ENCODE measurements around the gene CSNK2A1.

The CSNK2A1 gene

GRCh38 chr20:564192-564591, 20.6 kb upstream of the CSNK2A1 start:
- no peak for DNase-seq (ENCODE audit: low spot score)

- no peak for DNase-seq (ENCODE audit: low spot score)
These were observed 19.6 kb upstream of the CSNK2A1 start for GRCh38 chr20:563187-563586.

- DNase-seq (ENCODE audit: low spot score): no peak
These were observed 18.8 kb upstream of the CSNK2A1 start for GRCh38 chr20:562232-562897.

DNA sequence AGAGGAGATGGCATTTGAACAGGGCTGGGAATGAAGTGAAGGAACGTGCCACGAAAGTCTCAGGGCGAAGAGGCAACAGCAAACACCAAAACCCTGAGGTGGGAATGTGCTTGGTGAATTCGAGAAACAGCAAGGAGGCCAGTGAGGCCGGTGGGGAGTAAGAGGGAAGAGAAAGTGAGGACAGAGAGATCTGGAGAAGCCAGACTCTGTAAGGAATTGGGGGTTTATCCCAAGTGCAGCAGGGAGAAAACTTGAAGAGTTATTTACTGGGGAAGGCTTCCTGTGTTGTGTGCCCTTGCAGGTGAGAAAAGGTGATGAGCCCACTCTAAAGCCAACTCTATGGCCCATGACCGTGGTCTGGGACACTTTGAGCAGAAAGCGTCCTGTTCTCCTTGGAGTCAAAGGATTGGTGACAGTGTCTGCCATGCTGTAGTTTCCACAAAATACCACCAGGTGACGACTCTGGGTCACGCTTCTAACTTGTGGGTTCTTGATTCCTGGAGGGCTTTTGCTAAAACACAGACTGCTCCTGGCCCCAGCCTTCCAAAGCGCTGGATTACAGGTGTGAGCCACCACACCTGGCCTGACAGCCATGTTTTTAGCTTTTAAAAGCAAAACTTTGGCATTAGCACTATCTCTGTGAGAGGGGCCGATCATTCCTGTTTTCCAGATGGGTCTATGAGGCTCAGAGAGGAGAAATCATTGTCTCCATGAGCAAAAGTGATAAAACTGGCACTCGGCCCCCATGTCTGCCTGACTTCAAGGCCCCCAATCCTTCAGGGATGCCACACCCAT, 18.0 kb upstream of the CSNK2A1 start:
- DNase-seq (ENCODE audit: low spot score): peak; percentile 82

DNA sequence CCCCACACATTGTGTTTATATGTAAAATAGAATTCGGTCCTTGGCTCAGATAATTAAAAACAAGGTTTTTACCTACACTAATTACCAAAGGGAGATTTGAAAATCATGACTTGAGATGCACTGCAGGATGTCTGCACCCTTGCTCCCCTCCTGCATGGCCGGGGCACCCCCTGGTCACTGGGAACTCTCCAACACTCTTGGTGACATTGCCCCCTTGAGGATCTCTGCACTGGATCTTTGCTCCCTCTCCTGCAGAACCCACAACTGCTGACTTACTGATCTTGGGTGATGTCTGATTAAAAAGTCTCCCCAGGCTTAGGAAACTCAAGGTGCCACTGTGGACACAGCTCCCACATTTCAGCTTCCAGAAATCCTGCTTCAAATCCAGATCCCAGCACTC, 17.1 kb upstream of the CSNK2A1 start:
- DNase-seq (ENCODE audit: low spot score): no peak

GRCh38 chr20:558117-558516, 14.5 kb upstream of the CSNK2A1 start:
- no peak for DNase-seq (ENCODE audit: low spot score)

DNA sequence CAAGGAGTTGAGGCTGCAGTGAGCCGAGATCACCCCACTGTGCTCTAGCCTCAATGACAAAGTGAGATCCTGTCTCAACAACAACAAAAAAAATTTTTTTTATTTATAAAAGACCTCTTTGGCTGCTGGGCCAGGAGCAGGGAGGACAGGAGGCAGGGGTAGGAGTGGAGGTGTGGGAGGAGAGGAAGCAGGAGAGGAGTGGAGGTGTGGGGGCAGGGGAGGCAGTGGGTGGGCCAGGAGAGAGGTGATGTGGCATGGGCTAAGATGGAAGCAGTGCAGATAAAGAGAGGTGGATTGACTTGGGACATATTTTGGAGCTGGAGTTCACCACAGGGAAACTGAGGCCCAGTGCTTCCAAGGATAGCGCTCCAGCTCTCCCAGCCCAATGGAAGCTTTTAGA, 13.4 kb upstream of the CSNK2A1 start:
- no peak for DNase-seq (ENCODE audit: low spot score)

DNA sequence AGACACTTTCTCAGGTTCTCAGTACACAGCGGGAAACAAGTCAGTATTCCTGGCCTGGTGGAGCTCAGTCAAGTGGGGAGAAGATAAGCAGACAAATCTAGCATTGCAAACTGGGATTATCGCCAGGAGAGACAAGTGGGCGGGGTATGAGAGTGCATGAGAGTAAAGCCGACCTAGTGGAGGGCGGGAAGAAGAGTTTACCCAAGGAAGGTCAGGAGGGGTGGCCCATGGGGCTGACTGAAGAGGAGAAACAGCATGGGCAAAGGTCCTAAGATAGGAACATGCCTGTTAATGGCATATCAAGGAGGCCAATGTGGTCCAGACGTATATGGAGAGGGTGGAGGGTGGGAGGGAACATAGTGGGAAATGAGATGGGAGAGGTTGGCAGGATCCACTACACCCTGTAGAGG, 12.4 kb upstream of the CSNK2A1 start:
- DNase-seq (ENCODE audit: low spot score): no peak

DNA sequence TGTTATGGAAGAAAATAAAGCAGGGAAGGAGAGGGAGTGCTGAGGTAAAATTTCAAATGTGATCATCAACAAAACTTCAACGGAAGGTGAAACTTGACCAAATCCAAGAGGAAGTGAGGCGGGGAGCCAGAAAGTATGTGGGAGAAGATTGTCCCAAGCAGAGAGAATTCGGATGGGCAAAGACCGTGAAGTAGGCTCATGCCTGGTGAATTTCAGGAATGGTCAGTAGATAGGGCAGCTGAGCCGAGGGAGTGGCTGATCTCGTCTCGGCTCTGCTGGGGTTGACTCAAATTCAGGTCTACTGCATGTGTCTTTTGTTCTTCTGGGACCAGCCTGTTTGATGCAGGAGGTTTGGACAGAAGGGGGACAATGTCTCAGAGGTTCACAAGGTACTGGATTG, 7.0 kb upstream of the CSNK2A1 start:
- no peak for DNase-seq (ENCODE audit: low spot score)

GRCh38 chr20:549722-550496, 6.3 kb upstream of the CSNK2A1 start:
- no peak for DNase-seq (ENCODE audit: low spot score)

DNA sequence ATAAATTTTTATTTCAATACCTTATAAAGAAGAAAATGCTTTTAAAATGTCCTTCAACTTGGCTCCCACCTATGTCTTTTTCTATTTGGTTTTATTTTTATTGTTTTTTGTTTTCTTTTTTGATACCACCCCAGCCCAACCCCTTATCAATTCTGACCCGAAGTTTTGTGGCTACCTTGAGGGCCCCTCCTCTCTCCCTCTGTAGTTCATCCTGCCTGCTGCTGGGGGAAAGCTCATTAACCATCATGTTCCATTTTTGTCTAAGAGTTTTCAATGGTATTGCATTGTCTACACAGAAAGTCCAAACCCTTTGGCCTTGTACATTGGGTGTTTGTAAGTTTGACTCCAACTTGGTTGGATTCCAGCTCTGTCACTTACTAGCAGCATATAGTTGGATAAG, 5.3 kb upstream of the CSNK2A1 start:
- no peak for DNase-seq (ENCODE audit: low spot score)

DNA sequence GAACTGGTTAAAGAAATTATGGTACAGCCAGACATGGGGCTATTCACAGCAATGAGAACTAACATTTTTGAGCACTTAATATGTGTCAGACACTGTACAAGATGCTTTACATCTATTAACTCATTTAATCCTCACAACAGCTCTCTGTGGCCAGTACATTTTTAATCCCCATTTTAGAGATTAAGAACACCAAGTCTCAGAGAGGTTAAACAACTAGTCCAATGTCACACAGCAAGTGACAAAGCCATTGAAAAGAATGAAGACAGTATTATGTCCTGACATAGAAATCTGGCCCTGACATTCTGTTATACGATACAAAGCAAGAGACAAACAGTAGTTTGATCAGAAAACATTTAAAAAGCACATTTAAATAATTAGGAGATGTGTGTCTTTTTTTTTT, 3.8 kb upstream of the CSNK2A1 start:
- no peak for DNase-seq (ENCODE audit: low spot score)

DNA sequence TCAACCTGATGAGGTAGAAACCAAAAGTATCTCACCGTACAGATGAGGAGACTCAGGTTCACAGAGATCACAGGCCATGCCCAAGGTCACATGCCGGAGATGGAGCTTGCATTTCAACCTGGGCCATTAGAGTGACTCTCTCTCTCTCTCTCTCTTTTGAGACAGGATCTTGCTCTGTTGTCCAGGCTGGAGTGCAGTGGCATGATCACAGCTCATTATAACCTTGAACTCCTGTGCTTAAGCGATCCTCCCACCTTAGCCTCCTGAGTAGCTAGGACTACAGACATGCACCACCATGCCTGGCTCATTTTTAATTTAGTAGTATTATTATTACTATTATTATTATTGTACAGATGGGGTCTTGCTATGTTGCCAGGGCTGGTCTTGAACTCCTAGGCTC, 2.8 kb upstream of the CSNK2A1 start:
- DNase-seq (ENCODE audit: low spot score): no peak

- DNase-seq (ENCODE audit: low spot score): no peak
These were observed 649 bp upstream of the CSNK2A1 start for GRCh38 chr20:544153-544725.

GRCh38 chr20:542777-543368, 717 bp downstream of the CSNK2A1 start:
- peak; percentile 57 for DNase-seq (ENCODE audit: low spot score)

- peak; percentile 50 for DNase-seq (ENCODE audit: low spot score)
These were observed 3.0 kb downstream of the CSNK2A1 start for GRCh38 chr20:540391-541201.

DNA sequence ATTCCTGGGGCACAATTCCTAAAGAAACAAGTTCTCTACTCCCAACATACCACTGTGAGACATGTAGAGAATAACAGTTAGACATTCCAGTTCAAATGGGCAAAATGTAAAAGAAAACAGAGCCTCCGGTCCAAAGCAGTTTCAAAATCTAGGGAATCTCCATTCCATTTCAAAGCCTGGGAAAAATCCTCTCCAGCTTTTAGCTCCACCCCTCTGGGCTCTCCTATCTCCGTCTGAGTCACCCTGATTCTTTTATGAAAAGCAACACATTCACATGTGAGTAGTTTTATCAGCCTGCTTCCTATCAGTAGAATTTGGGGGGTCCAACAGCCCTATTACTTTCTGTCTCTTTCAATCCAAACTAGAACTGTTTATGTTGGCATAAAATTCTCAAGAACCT, 3.7 kb downstream of the CSNK2A1 start:
- peak; percentile 79 for DNase-seq (ENCODE audit: low spot score)

DNA sequence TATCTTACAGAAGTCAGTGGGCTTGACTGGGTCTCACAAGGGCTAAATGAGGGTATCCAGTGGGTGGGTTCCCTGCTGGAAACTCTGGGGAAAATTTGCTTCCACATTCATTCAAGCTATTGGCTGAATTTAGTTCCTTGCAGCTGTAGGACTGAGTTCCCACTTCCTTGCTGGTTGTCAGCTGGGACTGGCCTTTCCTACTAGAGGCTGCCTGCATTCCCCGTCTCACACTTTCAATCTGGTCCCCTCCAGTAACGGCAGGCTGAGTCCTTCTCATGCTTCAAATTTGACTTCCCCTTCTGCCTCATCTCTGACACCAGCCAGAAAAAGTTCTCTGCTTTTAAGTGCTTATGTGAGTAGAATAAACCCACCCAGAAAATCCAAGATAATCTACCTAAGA, 4.4 kb downstream of the CSNK2A1 start:
- no peak for DNase-seq (ENCODE audit: low spot score)

DNA sequence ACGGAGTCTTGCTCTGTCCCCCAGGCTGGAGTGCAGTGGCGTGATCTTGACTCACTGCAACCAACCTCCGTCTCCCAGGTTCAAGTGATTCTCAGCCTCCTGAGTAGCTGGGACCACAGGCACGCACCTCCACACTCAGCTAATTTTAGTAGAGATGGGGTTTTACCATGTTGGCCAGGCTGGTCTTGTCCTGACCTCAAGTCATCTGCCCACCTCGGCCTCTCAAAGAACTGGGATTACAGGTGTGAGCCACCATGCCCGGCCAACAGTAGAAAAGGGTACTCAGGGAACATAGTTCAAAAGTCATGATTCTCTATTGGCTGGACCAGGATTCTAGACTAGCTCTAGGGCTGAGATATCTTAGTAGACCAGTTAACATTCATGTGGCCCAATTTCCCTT, 5.6 kb downstream of the CSNK2A1 start:
- no peak for DNase-seq (ENCODE audit: low spot score)

DNA sequence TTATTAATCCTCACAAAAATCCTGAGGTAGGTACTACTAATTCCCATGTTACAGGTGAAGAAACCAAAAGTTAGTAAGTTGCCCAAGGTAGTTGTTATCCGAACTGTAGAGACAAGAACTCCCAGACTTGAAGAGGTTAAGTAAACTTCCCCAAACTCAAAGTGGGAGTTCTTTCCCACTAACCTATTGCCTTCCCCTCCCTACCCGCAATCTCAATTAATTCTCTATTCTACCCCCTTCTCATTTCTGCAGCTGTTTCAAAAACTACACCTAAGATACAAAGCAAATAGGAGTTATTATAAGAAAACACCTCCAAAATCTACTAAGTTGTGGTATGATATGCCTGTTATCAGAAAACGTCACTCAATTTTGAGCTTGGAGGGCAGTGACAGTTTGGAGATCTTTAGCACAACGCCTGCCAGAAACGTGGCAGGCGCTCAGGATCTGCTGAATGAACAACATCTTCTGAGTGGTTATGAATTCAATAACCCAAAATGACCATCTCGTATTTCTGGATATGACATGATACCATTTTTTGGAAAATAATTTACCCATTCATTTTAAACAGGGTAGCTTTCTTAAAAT, 7.1 kb downstream of the CSNK2A1 start:
- no peak for DNase-seq (ENCODE audit: low spot score)

DNA sequence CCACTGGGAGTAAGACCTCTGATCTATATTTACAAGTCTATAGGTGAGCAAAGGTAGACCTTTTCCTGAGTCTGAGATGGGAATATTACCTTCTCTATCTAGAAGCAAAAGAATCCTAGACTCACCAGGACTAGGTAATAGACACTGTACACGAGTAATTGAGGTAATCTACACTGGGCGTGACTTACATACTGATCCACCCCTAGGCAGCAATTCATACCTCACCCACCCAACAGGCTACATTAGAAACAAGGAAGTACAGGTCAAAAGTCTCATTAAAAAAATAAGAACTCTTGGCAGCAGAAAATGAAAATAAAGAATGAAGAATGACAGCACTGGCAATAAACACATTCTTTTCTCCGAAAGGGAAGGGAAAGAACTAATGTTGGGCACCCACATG, 7.6 kb downstream of the CSNK2A1 start:
- no peak for DNase-seq (ENCODE audit: low spot score)
